ENCODE results near the gene NUP107.

- TF ChIP-seq CTCF (conservative IDR thresholded peaks at IDR 0.05; ENCODE audit: low read length), result no peak
- no peak for TF ChIP-seq EZH2phosphoT487 (IDR thresholded peaks at IDR 0.05; ENCODE audit: borderline replicate concordance, low read depth, low read length)
Measured at GRCh38 chr12:68638171-68638570, 48.6 kb upstream of the NUP107 start.

Data from OCI-LY7 (cell line).